ENCODE measurements around the gene IFNA4.
"Not testable (repeated sequence)": the region's sequence is repeated elsewhere in the genome, so short reads cannot be mapped to it uniquely, and the experiment has no call there.

The IFNA4 gene

DNA sequence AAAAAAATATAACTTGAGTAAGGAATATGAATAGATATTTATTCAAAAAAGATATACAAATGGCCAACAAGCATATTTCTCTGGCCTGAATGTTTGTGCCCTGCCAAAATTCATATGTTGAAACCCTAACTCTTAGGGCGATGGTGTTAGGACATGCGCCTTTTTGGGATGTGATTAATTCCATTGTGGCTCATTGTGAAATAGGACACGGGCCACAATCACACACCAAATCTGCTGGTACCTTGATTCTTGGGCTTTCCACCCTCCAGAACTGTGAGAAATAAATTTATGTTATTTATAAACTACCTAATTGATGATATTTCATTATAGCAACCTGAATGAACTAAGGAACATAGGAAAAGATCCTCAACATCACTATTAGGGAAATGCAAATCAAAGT, 15.2 kb downstream of the IFNA4 start:
- Histone ChIP-seq H3K36me3 (ENCODE audit: control insufficient read depth, low read length) (no peaks in the 10 kb centered on the region), H3K4me1 (ENCODE audit: control insufficient read depth, low read length) (no peaks in the 10 kb centered on the region), H4K20me1 (ENCODE audit: control insufficient read depth, insufficient read depth, low read depth, low read length) (no peaks in the 10 kb centered on the region), H3K4me3 (ENCODE audit: low read length) (no peak overlapping the region), H3K9me2 (replicated peaks; ENCODE audit: control insufficient read depth, low read length) (no peaks in the 10 kb centered on the region), H3K27me3 (ENCODE audit: control insufficient read depth, low read length) (0 out of 2 replicates have a peak, but pooled peaks cover 4% of the 10 kb centered on the region), H3K9me3 (ENCODE audit: control insufficient read depth, insufficient read depth, low read length) (no peaks in the 10 kb centered on the region), H3K4me2 (ENCODE audit: low read length) (no peak overlapping the region), H3K79me2 (ENCODE audit: control insufficient read depth, low read length) (no peaks in the 10 kb centered on the region), H3F3A (ENCODE audit: control insufficient read depth, insufficient read depth) (no peaks in the 10 kb centered on the region), H3K27ac (ENCODE audit: low read depth, low read length) (no peak overlapping the region)
- TF ChIP-seq, protein P1, sequence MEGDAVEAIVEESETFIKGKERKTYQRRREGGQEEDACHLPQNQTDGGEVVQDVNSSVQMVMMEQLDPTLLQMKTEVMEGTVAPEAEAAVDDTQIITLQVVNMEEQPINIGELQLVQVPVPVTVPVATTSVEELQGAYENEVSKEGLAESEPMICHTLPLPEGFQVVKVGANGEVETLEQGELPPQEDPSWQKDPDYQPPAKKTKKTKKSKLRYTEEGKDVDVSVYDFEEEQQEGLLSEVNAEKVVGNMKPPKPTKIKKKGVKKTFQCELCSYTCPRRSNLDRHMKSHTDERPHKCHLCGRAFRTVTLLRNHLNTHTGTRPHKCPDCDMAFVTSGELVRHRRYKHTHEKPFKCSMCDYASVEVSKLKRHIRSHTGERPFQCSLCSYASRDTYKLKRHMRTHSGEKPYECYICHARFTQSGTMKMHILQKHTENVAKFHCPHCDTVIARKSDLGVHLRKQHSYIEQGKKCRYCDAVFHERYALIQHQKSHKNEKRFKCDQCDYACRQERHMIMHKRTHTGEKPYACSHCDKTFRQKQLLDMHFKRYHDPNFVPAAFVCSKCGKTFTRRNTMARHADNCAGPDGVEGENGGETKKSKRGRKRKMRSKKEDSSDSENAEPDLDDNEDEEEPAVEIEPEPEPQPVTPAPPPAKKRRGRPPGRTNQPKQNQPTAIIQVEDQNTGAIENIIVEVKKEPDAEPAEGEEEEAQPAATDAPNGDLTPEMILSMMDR (IDR thresholded peaks at IDR 0.05; ENCODE audit: low read depth, low read length, poor library complexity, severe bottlenecking): no peak
- no peak for TF ChIP-seq EZH2phosphoT487 (IDR thresholded peaks at IDR 0.05; ENCODE audit: borderline replicate concordance, low read length)

DNA sequence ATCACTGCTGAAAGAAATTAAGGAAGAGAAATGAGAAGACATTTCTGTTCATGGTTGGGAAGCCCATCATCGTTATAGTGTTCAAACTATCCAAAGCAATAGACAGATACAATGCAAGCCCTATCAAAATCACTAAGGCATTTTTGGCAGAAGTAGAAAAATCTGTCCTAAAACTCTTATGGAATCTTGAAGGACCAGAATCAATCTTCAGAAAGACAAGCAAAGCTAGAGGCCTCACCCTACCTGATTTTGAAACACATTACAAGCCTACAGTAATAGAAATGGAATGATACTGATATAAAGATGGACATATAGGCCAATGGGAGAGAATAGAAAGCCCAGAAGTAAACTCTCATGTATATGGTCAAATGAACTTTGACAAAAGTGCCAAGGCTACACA, 16.0 kb downstream of the IFNA4 start:
- Histone ChIP-seq H3K4me1 (ENCODE audit: control insufficient read depth, low read length) (no peaks in the 10 kb centered on the region), H3K36me3 (ENCODE audit: control insufficient read depth, low read length) (no peaks in the 10 kb centered on the region), H3K79me2 (ENCODE audit: control insufficient read depth, low read length) (no peaks in the 10 kb centered on the region), H3K4me3 (ENCODE audit: low read length) (no peak overlapping the region), H3K4me2 (ENCODE audit: low read length) (no peak overlapping the region), H4K20me1 (ENCODE audit: control insufficient read depth, insufficient read depth, low read depth, low read length) (no peaks in the 10 kb centered on the region), H3K9me3 (ENCODE audit: control insufficient read depth, insufficient read depth, low read length) (no peaks in the 10 kb centered on the region), H3K27me3 (ENCODE audit: control insufficient read depth, low read length) (0 out of 2 replicates have a peak, but pooled peaks cover 3% of the 10 kb centered on the region), H3K9me2 (replicated peaks; ENCODE audit: control insufficient read depth, low read length) (no peaks in the 10 kb centered on the region), H3K27ac (ENCODE audit: low read depth, low read length) (no peak overlapping the region), H3F3A (ENCODE audit: control insufficient read depth, insufficient read depth) (no peaks in the 10 kb centered on the region)
- TF ChIP-seq EZH2phosphoT487 (IDR thresholded peaks at IDR 0.05; ENCODE audit: borderline replicate concordance, low read length): no peak

DNA sequence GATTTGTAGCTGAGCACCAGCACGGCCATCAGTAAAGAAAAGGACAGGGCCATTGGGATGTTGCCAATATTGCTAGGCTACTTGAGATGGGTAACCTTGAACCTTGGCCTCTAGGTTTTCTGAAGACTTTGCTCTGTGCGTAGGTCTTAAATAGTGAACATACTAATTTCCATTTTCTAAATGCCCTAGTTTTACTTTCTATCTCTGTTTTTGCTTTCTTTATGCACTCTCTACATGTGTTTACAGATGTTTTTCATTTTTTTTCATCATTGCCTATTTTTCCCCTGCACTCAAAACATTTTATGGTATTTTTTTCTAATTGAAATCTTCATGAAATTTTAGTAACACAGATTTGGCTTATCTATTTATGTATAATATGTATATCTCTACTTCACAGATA, 20.8 kb downstream of the IFNA4 start, which contains the start of gene IFNA21:
TSS of gene IFNA21 (minus strand) at position 101 of the 400 bp plus-strand sequence. CDS start at position 53, 48 bp downstream.
- H3K79me2 ChIP-seq (ENCODE audit: control insufficient read depth, low read length); H4K20me1 ChIP-seq (ENCODE audit: control insufficient read depth, insufficient read depth, low read depth, low read length): not testable (repeated sequence)

DNA sequence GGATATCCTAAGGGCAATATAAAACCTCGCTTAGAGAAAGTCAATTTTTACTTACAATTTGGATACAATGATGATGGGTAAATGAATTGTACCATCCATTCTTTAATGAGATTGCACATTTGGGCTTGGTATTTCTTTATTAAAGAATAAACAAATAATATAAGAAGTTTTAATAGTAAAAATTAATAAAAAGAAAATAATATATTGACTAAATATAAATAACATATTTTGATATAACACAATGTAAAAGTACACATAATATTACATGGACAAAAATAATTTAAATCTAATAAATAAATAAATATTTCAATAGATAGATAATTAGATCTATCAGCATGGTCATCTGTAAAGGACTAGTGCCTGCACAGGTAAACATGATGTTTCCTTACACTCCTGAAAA, 21.9 kb downstream of the IFNA4 start:
- H3K4me3 ChIP-seq (ENCODE audit: low read length): no peak overlapping the region
- H3K27ac ChIP-seq (ENCODE audit: low read depth, low read length): no peak overlapping the region
- no peaks in the 10 kb centered on the region for H3K9me2 ChIP-seq (replicated peaks; ENCODE audit: control insufficient read depth, low read length)
- no peaks in the 10 kb centered on the region for H3K9me3 ChIP-seq (ENCODE audit: control insufficient read depth, insufficient read depth, low read length)
- H3K27me3 ChIP-seq (ENCODE audit: control insufficient read depth, low read length): no peaks in the 10 kb centered on the region; the same call in 1 of the 2 replicates
- no peaks in the 10 kb centered on the region for H3K79me2 ChIP-seq (ENCODE audit: control insufficient read depth, low read length)
- no peak for TF ChIP-seq EZH2phosphoT487 (IDR thresholded peaks at IDR 0.05; ENCODE audit: borderline replicate concordance, low read length)
- TF ChIP-seq, protein P1 (IDR thresholded peaks at IDR 0.05; ENCODE audit: low read depth, low read length, poor library complexity, severe bottlenecking): no peak
- no peaks in the 10 kb centered on the region for H3F3A ChIP-seq (ENCODE audit: control insufficient read depth, insufficient read depth)
- no peaks in the 10 kb centered on the region for H4K20me1 ChIP-seq (ENCODE audit: control insufficient read depth, insufficient read depth, low read depth, low read length)
- H3K4me2 ChIP-seq (ENCODE audit: low read length): no peak overlapping the region
- no peaks in the 10 kb centered on the region for H3K36me3 ChIP-seq (ENCODE audit: control insufficient read depth, low read length)
- H3K4me1 ChIP-seq (ENCODE audit: control insufficient read depth, low read length): no peaks in the 10 kb centered on the region

More for the DNA sequence above, 20.8 kb downstream of the IFNA4 start, which contains the start of gene IFNA21:
- not testable (repeated sequence) for H3K27ac ChIP-seq (ENCODE audit: low read depth, low read length); H3F3A ChIP-seq (ENCODE audit: control insufficient read depth, insufficient read depth); H3K9me3 ChIP-seq (ENCODE audit: control insufficient read depth, insufficient read depth, low read length); H3K4me2 ChIP-seq (ENCODE audit: low read length); H3K9me2 ChIP-seq (replicated peaks; ENCODE audit: control insufficient read depth, low read length); H3K4me1 ChIP-seq (ENCODE audit: control insufficient read depth, low read length); H3K27me3 ChIP-seq (ENCODE audit: control insufficient read depth, low read length); H3K36me3 ChIP-seq (ENCODE audit: control insufficient read depth, low read length); H3K4me3 ChIP-seq (ENCODE audit: low read length)
